ENCODE data around the gene CDH26.

DNA sequence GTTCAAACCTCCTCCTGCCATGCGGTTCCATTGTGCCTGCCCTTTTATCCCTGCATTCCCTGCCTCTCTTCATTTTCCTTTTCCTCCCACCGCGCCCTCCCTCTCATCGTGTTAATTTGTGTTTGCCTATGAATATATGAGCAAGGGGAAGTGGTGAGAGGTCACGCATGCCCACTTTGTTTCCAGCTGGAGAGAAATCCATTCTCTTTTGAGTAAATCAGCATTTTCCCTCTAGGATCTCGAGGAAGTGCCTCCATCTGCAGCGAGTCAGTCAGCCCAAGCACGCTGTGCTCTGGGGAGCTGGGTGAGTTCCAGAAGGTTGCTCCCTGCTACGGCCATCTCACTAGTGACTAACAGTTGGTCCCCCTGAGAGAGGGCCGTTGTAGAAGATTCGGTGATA lies 42.9 kb downstream of the CDH26 start:
- TF ChIP-seq CTCF (IDR thresholded peaks at IDR 0.05; ENCODE audit: borderline replicate concordance, extremely low read depth, low read length, poor library complexity, severe bottlenecking) (no peak), EZH2 (IDR thresholded peaks at IDR 0.05; ENCODE audit: borderline replicate concordance, low read depth, low read length, severe bottlenecking) (no peak)

All from DND-41 (cell line).